NCI-H1436 (cell line): ENCODE data around the gene KCNH8.

Experiments used
- DNase-seq: peaks from one replicate; lab custom pipeline; 2025; lab: John Stamatoyannopoulos, UW

KCNH8 gene

GRCh38 chr3:19364148-19364547, 215.8 kb downstream of the KCNH8 start:
- no peak for DNase-seq

DNA sequence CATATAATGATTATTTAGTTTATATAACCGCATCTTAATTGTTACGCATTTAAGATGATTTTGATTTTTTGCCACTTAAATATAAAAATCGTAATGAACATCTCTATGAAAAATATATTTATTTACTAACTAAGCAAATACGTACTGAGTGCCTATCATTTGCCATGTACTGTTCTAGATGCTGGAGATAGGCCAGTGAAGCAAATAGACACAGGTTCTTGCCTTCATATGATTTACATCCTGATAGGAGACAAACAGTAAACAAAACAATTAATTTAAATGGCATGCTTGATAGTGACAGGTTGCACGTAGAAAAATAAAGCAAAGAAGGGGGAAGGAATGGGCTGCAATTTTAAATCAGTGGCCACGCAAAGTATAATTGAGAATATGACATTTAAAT, 217.2 kb downstream of the KCNH8 start:
- no peak for DNase-seq

GRCh38 chr3:19384868-19385267, 236.6 kb downstream of the KCNH8 start:
- DNase-seq, result no peak

- no peak for DNase-seq
These were observed 243.8 kb downstream of the KCNH8 start for GRCh38 chr3:19392150-19392549.

DNA sequence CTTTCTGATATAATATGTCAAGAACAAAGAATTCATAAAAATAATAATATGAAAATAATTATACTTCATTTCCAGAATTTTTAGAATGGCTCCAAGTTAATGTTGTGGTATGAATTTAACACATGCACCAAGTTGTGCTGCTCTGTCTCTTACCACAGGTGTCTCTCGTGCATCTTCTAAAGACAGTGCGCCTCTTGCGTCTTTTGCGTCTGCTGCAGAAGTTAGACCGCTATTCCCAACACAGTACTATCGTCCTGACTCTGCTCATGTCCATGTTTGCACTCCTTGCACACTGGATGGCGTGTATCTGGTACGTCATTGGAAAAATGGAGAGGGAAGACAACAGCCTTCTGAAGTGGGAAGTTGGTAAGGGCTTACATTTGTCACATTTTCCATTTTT, 246.6 kb downstream of the KCNH8 start:
- DNase-seq, result no peak

GRCh38 chr3:19396726-19397125, 248.4 kb downstream of the KCNH8 start:
- no peak for DNase-seq

DNA sequence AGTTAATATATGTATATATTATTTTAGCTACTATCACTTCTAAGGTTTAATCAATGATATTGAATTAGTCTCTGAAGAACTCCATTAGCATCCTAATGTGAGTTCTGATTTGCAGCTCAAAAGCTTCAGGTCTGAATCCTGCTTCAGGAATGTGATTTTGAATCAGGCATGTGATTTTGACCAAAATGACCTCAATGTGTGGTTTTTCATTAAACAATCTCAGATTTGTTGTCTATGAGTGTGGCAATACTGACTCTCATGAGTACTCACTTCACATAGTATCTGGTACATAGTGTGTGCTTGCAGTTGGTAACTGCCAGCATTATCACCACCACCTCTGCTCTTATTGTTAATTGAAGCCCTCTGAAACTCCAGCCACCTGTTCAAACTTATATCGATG, 251.0 kb downstream of the KCNH8 start:
- no peak for DNase-seq

DNA sequence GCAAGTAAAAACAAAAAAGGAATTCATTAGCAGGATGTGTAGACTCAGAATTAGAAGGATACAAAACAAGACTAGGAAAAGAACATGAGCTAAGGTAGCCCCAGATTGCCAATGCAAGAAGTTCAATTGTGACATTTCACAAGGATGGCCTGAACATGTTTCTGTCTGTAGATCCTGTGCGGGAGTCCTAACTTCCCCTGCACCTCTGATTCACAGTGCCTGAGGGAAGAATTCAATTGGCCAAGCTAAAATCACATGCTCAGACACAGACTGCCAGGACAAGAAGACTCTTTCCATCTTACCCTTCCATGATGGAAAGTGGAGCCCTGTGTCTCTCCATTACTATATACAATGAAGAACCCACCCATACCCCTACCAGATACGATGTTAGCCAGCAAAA, 251.5 kb downstream of the KCNH8 start:
- no peak for DNase-seq

GRCh38 chr3:19420159-19420558, 271.8 kb downstream of the KCNH8 start:
- DNase-seq, result no peak

GRCh38 chr3:19425825-19426224, 277.5 kb downstream of the KCNH8 start:
- no peak for DNase-seq

DNA sequence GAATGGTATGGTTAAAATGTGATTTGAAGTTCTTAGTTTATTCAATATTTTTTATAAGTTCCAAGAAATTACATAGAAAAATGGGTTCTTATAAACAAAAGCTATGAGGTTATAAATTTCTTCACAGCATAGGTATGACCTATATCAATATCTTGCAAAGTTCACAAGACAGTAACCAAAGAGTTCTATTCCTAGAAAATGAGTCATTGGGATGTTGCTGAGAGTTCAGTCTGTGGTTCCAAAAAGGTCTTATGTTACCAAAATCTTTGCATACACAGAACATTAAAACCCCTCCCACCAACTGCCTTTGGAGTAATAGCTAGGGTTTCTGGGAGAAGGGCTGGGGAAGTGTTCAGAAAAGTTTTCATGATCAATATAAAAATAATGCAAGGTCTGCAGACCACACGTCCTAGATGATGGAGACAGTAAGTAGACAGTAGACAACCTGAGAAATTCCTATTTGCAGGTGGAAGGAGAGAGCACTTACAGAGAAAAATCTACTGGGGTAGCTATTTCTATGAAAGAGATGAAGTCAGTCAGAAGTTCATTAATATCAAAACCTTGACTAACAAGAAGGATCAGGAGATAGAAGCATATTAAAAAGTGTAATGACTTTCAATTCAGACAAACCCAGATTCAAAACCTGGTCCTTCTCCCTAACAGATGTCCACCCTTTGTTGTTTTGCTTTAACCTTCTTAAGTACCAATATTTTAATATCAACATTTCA, 279.3 kb downstream of the KCNH8 start:
- DNase-seq, result no peak

DNA sequence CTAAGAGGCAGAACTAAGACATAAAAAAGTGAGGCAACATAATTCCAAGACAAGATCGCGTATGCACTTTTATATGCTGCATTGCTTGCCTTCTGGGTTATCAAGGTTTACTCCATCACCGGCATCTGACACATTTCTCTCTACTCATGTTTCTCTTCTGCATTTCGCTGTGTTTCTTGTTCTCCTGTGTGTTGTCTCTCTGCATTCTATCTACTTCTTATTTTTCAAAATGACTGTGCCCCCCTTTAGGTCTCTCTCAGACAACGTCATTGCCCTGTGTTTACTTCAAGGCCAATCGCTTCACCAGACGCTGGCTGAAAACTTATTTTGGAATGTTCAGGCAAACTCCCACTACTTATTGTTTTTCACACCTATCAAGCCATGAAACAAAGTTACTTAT, 280.4 kb downstream of the KCNH8 start:
- no peak for DNase-seq

- DNase-seq, result no peak
These were observed 284.4 kb downstream of the KCNH8 start for GRCh38 chr3:19432669-19433068.

DNA sequence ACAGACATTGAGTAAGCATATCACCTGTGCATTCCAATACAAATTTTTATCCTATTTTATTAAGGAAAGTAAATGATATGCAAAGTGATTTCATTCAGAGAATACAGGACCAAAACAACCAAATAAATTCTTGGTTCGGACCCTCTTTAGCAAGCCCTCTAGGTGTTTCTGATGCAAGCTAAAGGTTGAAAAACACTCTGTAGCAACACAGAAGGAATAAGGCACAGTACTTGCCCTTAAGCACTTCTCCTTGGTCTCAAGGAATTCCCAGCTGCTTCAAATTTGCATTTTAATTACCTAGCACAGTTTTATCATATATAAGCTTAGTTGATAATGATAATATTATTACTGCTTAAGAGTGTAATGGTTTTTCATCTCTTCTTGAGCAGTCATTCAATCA, 288.4 kb downstream of the KCNH8 start:
- DNase-seq, result no peak

- DNase-seq, result no peak
These were observed 291.6 kb downstream of the KCNH8 start for GRCh38 chr3:19439944-19440343.

- DNase-seq, result no peak
These were observed 297.8 kb downstream of the KCNH8 start for GRCh38 chr3:19446138-19446537.

GRCh38 chr3:19446687-19447086, 298.4 kb downstream of the KCNH8 start:
- no peak for DNase-seq

DNA sequence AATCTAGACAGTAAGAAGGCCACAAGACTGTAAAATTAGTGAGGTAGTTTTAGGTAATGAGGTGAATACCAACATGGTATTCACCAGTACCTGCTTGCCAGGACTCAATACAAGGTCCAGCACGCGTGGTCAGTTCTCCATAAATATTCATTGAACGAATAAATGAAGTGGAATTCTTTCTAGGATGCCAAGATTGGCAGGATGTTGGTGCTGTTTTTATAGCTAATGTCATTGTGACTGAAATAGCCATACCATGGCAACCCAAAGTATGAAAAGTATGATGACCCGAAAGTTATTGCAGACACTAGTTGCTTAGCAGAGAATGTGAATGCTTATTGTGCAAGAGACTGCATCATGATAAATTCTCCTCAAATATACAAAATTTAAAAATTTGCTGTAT, 307.2 kb downstream of the KCNH8 start:
- no peak for DNase-seq

DNA sequence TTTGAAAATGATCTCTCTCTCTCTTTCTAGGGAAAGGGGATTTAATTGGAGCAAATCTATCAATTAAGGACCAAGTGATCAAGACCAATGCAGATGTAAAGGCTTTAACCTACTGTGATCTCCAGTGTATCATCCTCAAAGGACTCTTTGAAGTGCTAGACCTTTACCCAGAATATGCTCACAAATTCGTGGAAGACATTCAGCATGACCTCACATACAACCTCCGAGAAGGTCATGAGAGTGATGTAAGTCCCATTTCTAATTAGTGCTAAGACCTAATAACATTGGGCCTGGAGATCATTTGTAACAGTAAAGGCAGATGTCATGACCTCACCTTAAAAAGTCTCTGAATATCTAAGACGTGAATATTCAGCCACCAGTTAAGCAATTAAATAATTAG, 308.4 kb downstream of the KCNH8 start:
- no peak for DNase-seq

- DNase-seq, result no peak
These were observed 309.1 kb downstream of the KCNH8 start for GRCh38 chr3:19457449-19457848.

DNA sequence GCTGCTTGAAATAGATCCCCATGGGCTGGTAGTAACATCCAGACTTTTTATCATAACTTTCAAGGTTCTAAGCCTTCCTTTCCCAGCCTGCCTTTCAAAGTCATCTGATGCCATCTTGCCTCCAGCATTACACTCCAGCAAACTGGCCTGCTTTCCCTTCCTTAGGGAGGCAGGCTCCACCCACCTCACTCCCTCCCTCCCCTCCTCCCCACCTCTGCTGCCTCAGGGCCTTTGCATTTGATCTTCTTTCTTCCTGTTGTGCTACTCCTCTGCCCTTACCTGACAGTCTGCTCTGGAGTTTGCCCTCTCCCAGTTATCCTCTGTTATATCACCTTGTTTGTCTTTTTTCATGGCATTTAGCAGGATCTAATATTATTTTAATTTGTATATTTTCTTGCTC, 319.5 kb downstream of the KCNH8 start:
- DNase-seq, result no peak

DNA sequence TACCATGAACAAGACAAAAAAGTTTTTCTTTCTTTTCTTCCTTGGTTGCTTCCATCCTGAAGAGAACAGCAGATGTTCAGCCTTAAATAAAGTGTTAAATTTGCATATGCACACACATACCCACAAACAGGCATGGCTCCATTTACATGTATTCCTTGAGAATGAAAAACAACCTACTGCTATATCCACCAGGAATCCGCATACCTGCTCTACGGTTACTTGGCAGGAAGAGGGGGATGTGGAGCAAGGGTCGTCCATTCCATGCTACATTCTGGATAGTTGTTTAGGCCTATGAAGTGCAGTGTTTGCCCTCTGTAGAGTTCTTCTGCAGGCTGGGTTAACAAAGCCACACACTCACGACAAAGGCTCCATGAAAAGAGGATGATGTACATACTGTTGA, 322.8 kb downstream of the KCNH8 start:
- DNase-seq, result no peak

DNA sequence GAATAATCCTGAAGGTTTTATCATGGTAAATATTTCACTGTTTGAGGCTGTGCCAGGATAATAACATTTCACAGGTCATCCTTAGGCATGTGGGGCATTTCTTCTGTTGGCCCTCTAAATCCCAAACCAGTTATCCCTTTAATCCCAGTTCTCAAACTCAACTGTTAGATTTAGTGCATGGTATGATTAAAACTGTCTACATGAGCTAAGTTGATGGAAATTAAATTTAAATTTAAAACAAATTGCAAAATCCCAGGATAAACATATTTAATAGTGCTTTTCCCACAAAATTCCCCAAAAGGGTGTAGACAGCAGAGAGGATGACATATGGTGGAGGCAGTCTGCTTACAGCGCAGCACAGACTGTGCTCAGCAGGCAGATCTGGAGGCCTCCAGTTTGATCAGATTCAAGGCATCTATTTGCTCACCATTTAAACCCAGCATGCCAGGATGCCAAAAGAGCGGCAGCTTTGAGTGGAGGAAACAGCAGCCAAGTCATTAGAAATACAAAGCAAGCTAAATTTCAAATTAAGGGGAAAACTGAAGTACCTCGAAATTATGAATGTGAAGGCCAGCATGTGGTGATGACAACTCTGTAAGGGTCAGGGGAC, 325.8 kb downstream of the KCNH8 start:
- DNase-seq, result no peak

DNA sequence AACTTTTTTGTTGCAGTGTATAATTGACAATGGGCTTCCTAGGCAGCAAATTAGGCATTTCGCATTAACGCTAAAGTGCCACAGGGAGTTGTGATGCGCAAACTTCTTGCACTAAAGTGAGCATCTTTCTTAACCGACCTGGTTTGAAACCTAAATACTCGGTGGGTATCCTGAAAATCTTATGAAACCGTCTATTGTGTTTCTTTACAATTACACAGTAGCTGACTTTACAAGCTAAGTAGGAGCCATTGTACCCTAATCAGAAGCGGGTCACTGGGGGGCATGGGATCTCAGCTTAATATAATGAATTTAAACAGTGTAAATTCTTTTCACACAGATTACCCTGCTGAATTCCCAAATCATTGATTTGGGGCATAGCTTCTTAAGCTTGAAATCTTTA, 328.0 kb downstream of the KCNH8 start:
- no peak for DNase-seq
